Upper lobe of right lung (tissue), 1 donor: ENCODE data around the gene ENO3. TPM values are rescaled to one million over a fixed set of nuclear protein-coding genes. Genes with fewer than 3 reads are reported as not detected.
A peak's percentile ranks its signal among the peaks of the same experiment; 100 is the strongest.

Source experiments
- ATAC-seq: fragments of 200-7000 bp; cut with Tn5 transposase; one replicate; pipeline ENCODE4 v1.9.1; 2020; ENCODE audit warnings: mild to moderate bottlenecking, moderate library complexity
- DNase-seq: peaks from one replicate; pipeline ENCODE4 v3.0.0-alpha.2; 2020
- H3K27ac ChIP-seq: fragments of 200-600 bp; one replicate; pipeline ENCODE4 v1.8.0; 2022
- H3K27me3 ChIP-seq: fragments of 200-600 bp; one replicate; pipeline ENCODE4 v1.8.0; 2022; ENCODE audit warnings: mild to moderate bottlenecking
- H3K36me3 ChIP-seq: fragments of 200-600 bp; one replicate; pipeline ENCODE4 v1.8.0; 2022
- H3K4me1 ChIP-seq: fragments of 200-600 bp; one replicate; pipeline ENCODE4 v1.8.0; 2022
- H3K4me3 ChIP-seq: fragments of 200-600 bp; one replicate; pipeline ENCODE4 v1.8.0; 2022; ENCODE audit warnings: mild to moderate bottlenecking
- H3K9me3 ChIP-seq: fragments of 200-600 bp; one replicate; pipeline ENCODE4 v1.8.0; 2022
- CTCF ChIP-seq: fragments of 200-600 bp; IDR thresholded peaks from one replicate; pipeline ENCODE4 v1.8.0; 2022; ENCODE audit warnings: antibody characterized with exemption
- intact Hi-C: fragments of 100-400 bp; cut with DNase I; formaldehyde crosslinking; loops from one replicate; pipeline ENCODE4 v1.11.0; 2022
- total RNA-seq: library from RNA; stranded (reverse); fragmentation: NEBNext Ultra II Directional; extraction: Animal tissue kit (Norgen Biotek cat#: 25700); gene quantifications from one replicate; pipeline ENCODE4 v1.2.1, GENCODE V29; 2021
- donor health status: DM: no; HTN: yes; CAD: no; lungs with severe emphysema.

ENO3 gene
- total RNA-seq, 1 donor from 2014 or later, result 8.6 TPM

- Histone ChIP-seq H3K36me3 (peaks cover 14% of the 10 kb centered on the region), H3K9me3 (no peaks in the 10 kb centered on the region), H3K4me3 (peak overlapping the region; percentile 71), H3K27ac (peak overlapping the region; percentile 96), H3K4me1 (peaks cover 25% of the 10 kb centered on the region), H3K27me3 (no peaks in the 10 kb centered on the region)
- DNase-seq, result peak; percentile 98
- peak; percentile 92 for ATAC-seq
- no peak for TF ChIP-seq CTCF
- intact Hi-C loops, result no loop called here
Observed at GRCh38 chr17:4966844-4967538, 16.1 kb downstream of the ENO3 start.

- Histone ChIP-seq H3K9me3 (no peaks in the 10 kb centered on the region), H3K36me3 (peaks cover 23% of the 10 kb centered on the region), H3K4me3 (peak within 1 kb of the TSS; percentile 71), H3K4me1 (peaks cover 25% of the 10 kb centered on the region), H3K27me3 (no peaks in the 10 kb centered on the region), H3K27ac (peak within 1 kb of the TSS; percentile 96)
- ATAC-seq (peak; percentile 87), DNase-seq (peak; percentile 96)
- no peak for TF ChIP-seq CTCF
- intact Hi-C loops, result no loop called here
Observed at GRCh38 chr17:4967539-4968485, 16.9 kb downstream of the ENO3 start, which contains the start of gene SPAG7. Gene SPAG7, minus strand, starts transcription at chr17:4967817. Its CDS starts 13 bp downstream, at chr17:4967804.

GRCh38 chr17:4968486-4969046 is 17.6 kb downstream of the ENO3 start:
- intact Hi-C loops, result no loop called here
- no peaks in the 10 kb centered on the region for H3K9me3 ChIP-seq
- peaks cover 30% of the 10 kb centered on the region for H3K36me3 ChIP-seq
- peak overlapping the region; percentile 71 for H3K4me3 ChIP-seq
- H3K4me1 ChIP-seq, result peaks cover 25% of the 10 kb centered on the region
- no peak for TF ChIP-seq CTCF
- H3K27me3 ChIP-seq, result no peaks in the 10 kb centered on the region
- H3K27ac ChIP-seq, result peak overlapping the region; percentile 96
- no peak for ATAC-seq
- peak; percentile 73 for DNase-seq

- no peaks in the 10 kb centered on the region for H3K9me3 ChIP-seq
- peaks cover 35% of the 10 kb centered on the region for H3K36me3 ChIP-seq
- no peak for DNase-seq
- peaks cover 25% of the 10 kb centered on the region for H3K4me1 ChIP-seq
- no peaks in the 10 kb centered on the region for H3K27me3 ChIP-seq
- no peak for ATAC-seq
- intact Hi-C loops, result no loop called here
- TF ChIP-seq CTCF, result no peak
- H3K4me3 ChIP-seq, result peak overlapping the region; percentile 71
- H3K27ac ChIP-seq, result peak overlapping the region; percentile 96
Observed at GRCh38 chr17:4969047-4969550, 18.2 kb downstream of the ENO3 start.

- DNase-seq (no peak), ATAC-seq (no peak)
- H3K36me3 ChIP-seq, result peaks cover 39% of the 10 kb centered on the region
- intact Hi-C loops, result no loop called here
- H3K9me3 ChIP-seq, result no peaks in the 10 kb centered on the region
- H3K27ac ChIP-seq, result peak overlapping the region; percentile 96
- H3K4me1 ChIP-seq, result peaks cover 25% of the 10 kb centered on the region
- no peaks in the 10 kb centered on the region for H3K27me3 ChIP-seq
- no peak for TF ChIP-seq CTCF
- peak overlapping the region; percentile 71 for H3K4me3 ChIP-seq
Observed at GRCh38 chr17:4969551-4970173, 18.7 kb downstream of the ENO3 start.
